ENCODE data around the gene RDH11. TPM values are rescaled to one million over a fixed set of nuclear protein-coding genes. Genes with fewer than 3 reads are reported as not detected.
A peak's percentile ranks its signal among the peaks of the same experiment; 100 is the strongest.

The RDH11 gene
- total and polyA plus RNA-seq, 2 experiments from 2014 or later, result 95.2 to 139 TPM

DNA sequence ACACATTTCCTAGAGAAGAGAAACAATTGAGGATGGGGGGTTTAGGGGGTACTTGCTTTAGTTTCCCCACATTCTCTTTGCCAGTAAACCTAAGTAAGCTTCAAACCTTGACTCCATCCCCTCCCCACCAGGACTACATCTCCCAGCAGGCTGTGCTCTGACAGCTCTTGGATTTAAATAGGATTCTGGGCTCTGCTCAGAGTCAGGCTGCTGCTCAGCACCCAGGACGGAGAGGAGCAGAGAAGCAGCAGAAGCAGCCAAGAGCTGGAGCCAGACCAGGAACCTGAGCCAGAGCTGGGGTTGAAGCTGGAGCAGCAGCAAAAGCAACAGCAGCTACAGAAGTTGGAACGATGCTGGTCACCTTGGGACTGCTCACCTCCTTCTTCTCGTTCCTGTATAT is 26.7 kb upstream of the RDH11 start:
- DNase-seq (ENCODE audit: low spot score), result peak; percentile 74
- no peaks in the 10 kb centered on the region for H3K27me3 ChIP-seq (ENCODE audit: insufficient read depth)
- ATAC-seq, result peak; percentile 99
- H3K4me3 ChIP-seq, result peak overlapping the region; percentile 19; the same call in 1 of the 2 replicates
- H3K79me2 ChIP-seq (replicated peaks; ENCODE audit: insufficient read depth), result no peaks in the 10 kb centered on the region
- H3K4me2 ChIP-seq, result peak overlapping the region; percentile 56
- Mint-ChIP-seq H3K27me3 (ENCODE audit: insufficient read depth, low read depth, poor library complexity) (peaks cover 5% of the 10 kb centered on the region), H3K4me1 (peaks cover 6% of the 10 kb centered on the region; the same call in 2 of the 3 replicates), H3K9me3 (no peaks in the 10 kb centered on the region; the same call in 2 of the 3 replicates), H3K27ac (no peak overlapping the region), H3K4me3 (peak overlapping the region; percentile 35; the same call in 2 of the 3 replicates), H3K36me3 (ENCODE audit: low read depth) (no peaks in the 10 kb centered on the region)
- no peaks in the 10 kb centered on the region for H3K36me3 ChIP-seq (ENCODE audit: insufficient read depth)
- no peaks in the 10 kb centered on the region for H4K20me1 ChIP-seq (replicated peaks; ENCODE audit: insufficient read depth)
- TF ChIP-seq STAT1 (IDR thresholded peaks at IDR 0.05; ENCODE audit: unreplicated experiment), result no peak
- TF ChIP-seq, protein P1, sequence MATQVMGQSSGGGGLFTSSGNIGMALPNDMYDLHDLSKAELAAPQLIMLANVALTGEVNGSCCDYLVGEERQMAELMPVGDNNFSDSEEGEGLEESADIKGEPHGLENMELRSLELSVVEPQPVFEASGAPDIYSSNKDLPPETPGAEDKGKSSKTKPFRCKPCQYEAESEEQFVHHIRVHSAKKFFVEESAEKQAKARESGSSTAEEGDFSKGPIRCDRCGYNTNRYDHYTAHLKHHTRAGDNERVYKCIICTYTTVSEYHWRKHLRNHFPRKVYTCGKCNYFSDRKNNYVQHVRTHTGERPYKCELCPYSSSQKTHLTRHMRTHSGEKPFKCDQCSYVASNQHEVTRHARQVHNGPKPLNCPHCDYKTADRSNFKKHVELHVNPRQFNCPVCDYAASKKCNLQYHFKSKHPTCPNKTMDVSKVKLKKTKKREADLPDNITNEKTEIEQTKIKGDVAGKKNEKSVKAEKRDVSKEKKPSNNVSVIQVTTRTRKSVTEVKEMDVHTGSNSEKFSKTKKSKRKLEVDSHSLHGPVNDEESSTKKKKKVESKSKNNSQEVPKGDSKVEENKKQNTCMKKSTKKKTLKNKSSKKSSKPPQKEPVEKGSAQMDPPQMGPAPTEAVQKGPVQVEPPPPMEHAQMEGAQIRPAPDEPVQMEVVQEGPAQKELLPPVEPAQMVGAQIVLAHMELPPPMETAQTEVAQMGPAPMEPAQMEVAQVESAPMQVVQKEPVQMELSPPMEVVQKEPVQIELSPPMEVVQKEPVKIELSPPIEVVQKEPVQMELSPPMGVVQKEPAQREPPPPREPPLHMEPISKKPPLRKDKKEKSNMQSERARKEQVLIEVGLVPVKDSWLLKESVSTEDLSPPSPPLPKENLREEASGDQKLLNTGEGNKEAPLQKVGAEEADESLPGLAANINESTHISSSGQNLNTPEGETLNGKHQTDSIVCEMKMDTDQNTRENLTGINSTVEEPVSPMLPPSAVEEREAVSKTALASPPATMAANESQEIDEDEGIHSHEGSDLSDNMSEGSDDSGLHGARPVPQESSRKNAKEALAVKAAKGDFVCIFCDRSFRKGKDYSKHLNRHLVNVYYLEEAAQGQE (IDR thresholded peaks at IDR 0.05; ENCODE audit: unreplicated experiment), result no peak
- 0 out of 2 replicates have a peak, but pooled peaks have one; percentile 34 for TF ChIP-seq CREB1 (CRISPR knock-in tag; IDR thresholded peaks at IDR 0.05; ENCODE audit: low read depth)
- TF ChIP-seq, protein P2, sequence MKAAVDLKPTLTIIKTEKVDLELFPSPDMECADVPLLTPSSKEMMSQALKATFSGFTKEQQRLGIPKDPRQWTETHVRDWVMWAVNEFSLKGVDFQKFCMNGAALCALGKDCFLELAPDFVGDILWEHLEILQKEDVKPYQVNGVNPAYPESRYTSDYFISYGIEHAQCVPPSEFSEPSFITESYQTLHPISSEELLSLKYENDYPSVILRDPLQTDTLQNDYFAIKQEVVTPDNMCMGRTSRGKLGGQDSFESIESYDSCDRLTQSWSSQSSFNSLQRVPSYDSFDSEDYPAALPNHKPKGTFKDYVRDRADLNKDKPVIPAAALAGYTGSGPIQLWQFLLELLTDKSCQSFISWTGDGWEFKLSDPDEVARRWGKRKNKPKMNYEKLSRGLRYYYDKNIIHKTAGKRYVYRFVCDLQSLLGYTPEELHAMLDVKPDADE (IDR thresholded peaks at IDR 0.05), result 0 out of 2 replicates have a peak, but pooled peaks have one; percentile 38
- H3K4me1 ChIP-seq (ENCODE audit: insufficient read depth), result no peaks in the 10 kb centered on the region
- H2AFZ ChIP-seq, result peak overlapping the region; percentile 76
- H3F3A ChIP-seq (replicated peaks; ENCODE audit: low read depth), result no peaks in the 10 kb centered on the region
- H3K9me2 ChIP-seq (ENCODE audit: insufficient read depth), result no peaks in the 10 kb centered on the region; the same call in 1 of the 2 replicates
- H3K27ac ChIP-seq (ENCODE audit: low read depth), result no peak overlapping the region

DNA sequence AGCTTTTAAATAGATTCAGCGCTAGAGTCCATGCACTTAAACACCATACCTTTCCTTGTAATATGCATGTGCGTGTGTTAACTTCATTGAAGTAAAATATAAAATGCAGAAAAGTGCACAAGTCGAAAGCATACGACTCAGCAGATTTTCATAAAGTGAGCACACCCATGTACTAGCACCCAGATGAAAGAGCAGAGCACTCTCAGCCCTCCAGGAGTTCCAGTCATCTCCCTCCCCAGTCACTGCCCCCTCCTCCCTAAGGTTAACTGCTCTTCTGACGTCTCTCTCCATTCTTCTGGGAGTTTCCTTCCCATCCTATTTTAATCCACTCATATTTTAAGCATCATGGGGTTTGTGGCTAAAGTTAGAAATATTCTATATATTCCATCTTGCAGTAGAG is 26.3 kb upstream of the RDH11 start:
- Mint-ChIP-seq H3K9me3 (no peaks in the 10 kb centered on the region; the same call in 2 of the 3 replicates), H3K27ac (no peak overlapping the region), H3K4me1 (peaks cover 6% of the 10 kb centered on the region; the same call in 2 of the 3 replicates), H3K36me3 (ENCODE audit: low read depth) (no peaks in the 10 kb centered on the region), H3K4me3 (no peak overlapping the region), H3K27me3 (ENCODE audit: insufficient read depth, low read depth, poor library complexity) (peaks cover 5% of the 10 kb centered on the region)
- Histone ChIP-seq H3K79me2 (replicated peaks; ENCODE audit: insufficient read depth) (no peaks in the 10 kb centered on the region), H3K27me3 (ENCODE audit: insufficient read depth) (no peaks in the 10 kb centered on the region), H3K4me3 (no peak overlapping the region), H3K4me2 (no peak overlapping the region), H3K27ac (ENCODE audit: low read depth) (no peak overlapping the region), H3K4me1 (ENCODE audit: insufficient read depth) (no peaks in the 10 kb centered on the region), H2AFZ (no peak overlapping the region), H3K36me3 (ENCODE audit: insufficient read depth) (no peaks in the 10 kb centered on the region), H3K9me2 (ENCODE audit: insufficient read depth) (no peaks in the 10 kb centered on the region; the same call in 1 of the 2 replicates), H3F3A (replicated peaks; ENCODE audit: low read depth) (no peaks in the 10 kb centered on the region), H4K20me1 (replicated peaks; ENCODE audit: insufficient read depth) (no peaks in the 10 kb centered on the region)
- TF ChIP-seq ZNF114 (CRISPR knock-in tag; IDR thresholded peaks at IDR 0.05), result no peak
- no peak for ATAC-seq
- DNase-seq (ENCODE audit: low spot score), result no peak
